GM12873 (cell line): ENCODE data around the gene ARHGEF17.

Experiments used
- TF ChIP-seq, protein P1 (sequence below): IDR thresholded peaks from 2 replicates; pipeline ENCODE4 v1.5.1; 2012; ENCODE audit warnings: low read depth, mild to moderate bottlenecking, moderate library complexity, low read length, control low read depth; ENCODE audit not compliant: insufficient read depth; ENCODE audit errors: missing control alignments

Gene ARHGEF17

DNA sequence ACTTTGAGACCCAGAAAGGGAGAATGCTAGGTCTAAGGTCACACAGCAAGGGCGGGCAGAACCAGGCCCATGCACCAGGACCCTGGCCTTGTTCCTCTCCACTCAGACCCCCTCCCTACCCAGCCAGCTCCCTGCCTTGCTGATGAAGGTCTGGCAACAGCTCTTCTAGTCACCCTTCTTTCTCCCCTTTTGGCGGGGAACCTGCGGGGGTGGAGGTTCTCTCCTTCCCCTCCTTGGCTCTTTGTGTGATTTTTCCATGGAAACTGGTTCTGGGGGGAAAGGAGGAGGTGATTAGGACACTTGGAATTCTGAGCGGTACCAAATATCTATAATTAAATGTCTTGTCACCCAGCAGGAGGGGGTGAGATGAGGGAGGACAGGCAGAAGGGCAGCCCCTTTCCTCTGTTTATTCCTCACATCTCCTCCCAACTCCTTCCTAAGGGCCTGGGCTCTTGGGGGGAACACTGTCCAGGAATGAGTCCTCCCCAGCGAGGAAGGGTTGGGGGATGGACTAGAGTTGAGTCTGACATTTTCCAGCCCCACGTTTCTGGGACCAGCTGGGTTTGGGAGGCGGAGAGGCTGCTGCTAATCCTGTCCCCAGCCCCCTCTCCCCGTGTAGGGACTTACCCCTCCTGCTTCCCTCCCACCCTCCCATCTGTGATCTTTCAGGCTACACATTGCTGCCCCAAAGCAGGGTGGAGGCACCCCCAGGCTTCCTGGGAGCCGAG, 7.4 kb downstream of the ARHGEF17 start:
- TF ChIP-seq, protein P1, sequence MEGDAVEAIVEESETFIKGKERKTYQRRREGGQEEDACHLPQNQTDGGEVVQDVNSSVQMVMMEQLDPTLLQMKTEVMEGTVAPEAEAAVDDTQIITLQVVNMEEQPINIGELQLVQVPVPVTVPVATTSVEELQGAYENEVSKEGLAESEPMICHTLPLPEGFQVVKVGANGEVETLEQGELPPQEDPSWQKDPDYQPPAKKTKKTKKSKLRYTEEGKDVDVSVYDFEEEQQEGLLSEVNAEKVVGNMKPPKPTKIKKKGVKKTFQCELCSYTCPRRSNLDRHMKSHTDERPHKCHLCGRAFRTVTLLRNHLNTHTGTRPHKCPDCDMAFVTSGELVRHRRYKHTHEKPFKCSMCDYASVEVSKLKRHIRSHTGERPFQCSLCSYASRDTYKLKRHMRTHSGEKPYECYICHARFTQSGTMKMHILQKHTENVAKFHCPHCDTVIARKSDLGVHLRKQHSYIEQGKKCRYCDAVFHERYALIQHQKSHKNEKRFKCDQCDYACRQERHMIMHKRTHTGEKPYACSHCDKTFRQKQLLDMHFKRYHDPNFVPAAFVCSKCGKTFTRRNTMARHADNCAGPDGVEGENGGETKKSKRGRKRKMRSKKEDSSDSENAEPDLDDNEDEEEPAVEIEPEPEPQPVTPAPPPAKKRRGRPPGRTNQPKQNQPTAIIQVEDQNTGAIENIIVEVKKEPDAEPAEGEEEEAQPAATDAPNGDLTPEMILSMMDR: no peak

GRCh38 chr11:73316422-73316821, 8.3 kb downstream of the ARHGEF17 start:
- TF ChIP-seq, protein P1: no peak

- TF ChIP-seq, protein P1: no peak
Measured at GRCh38 chr11:73317373-73317772, 9.3 kb downstream of the ARHGEF17 start.

- TF ChIP-seq, protein P1: no peak
Measured at GRCh38 chr11:73317803-73318202, 9.7 kb downstream of the ARHGEF17 start.

- TF ChIP-seq, protein P1: no peak
Measured at GRCh38 chr11:73318501-73319011, 10.5 kb downstream of the ARHGEF17 start.

GRCh38 chr11:73320763-73321603, 12.9 kb downstream of the ARHGEF17 start:
- TF ChIP-seq, protein P1: no peak
